22Rv1 (cell line): ENCODE measurements around the gene ACAT2.

Experiments used
- CTCF ChIP-seq: fragments of 450-650 bp; IDR thresholded peaks from 2 replicates; pipeline ENCODE4 v1.5.1; 2017; ENCODE audit warnings: mild to moderate bottlenecking
- ZFX ChIP-seq: fragments of 450-650 bp; IDR thresholded peaks from 2 replicates; pipeline ENCODE4 v1.6.1; 2017; ENCODE audit warnings: antibody characterized with exemption, borderline replicate concordance

- no peak for TF ChIP-seq ZFX
- no peak for TF ChIP-seq CTCF
Measured at GRCh38 chr6:159718634-159719033, 43.2 kb upstream of the ACAT2 start.
